MM.1S (cell line): Measurements from ENCODE around the gene PPP2CA.

Experiments used
- DNase-seq: peaks from one replicate; pipeline ENCODE4 v3.0.0-alpha.2; 2015
- H2AFZ ChIP-seq: fragments of 300-600 bp; sonication (generic); 2 replicates; pipeline ENCODE4 v1.6.0; 2016; ENCODE audit warnings: antibody characterized with exemption, low read length
- H3F3A ChIP-seq: fragments of 300-600 bp; sonication (generic); 2 replicates; pipeline ENCODE4 v1.6.1; 2016; ENCODE audit warnings: mild to moderate bottlenecking, antibody characterized with exemption, low read length, moderate library complexity, mixed read lengths; ENCODE audit not compliant: insufficient read depth
- H3K27ac ChIP-seq: fragments of 300-600 bp; sonication (generic); 2 replicates; pipeline ENCODE4 v1.5.1; 2016; ENCODE audit warnings: mild to moderate bottlenecking, low read length
- H3K27me3 ChIP-seq: fragments of 300-600 bp; sonication (generic); replicated peaks from 2 replicates; pipeline ENCODE4 v1.6.0; 2016; ENCODE audit warnings: low read length; ENCODE audit not compliant: insufficient read depth
- H3K36me3 ChIP-seq: fragments of 300-600 bp; sonication (generic); replicated peaks from 2 replicates; pipeline ENCODE4 v1.6.1; 2016; ENCODE audit warnings: mild to moderate bottlenecking, low read length, mixed read lengths; ENCODE audit not compliant: insufficient read depth
- H3K4me1 ChIP-seq: fragments of 300-600 bp; sonication (generic); 2 replicates; pipeline ENCODE4 v1.6.1; 2016; ENCODE audit warnings: low read length, mixed read lengths
- H3K4me2 ChIP-seq: fragments of 300-600 bp; sonication (generic); 2 replicates; pipeline ENCODE4 v1.6.0; 2016; ENCODE audit warnings: low read depth, low read length
- H3K4me3 ChIP-seq: fragments of 300-600 bp; sonication (generic); 2 replicates; pipeline ENCODE4 v1.5.1; 2016; ENCODE audit warnings: low read length, mixed read lengths
- H3K79me2 ChIP-seq: fragments of 300-600 bp; sonication (generic); 2 replicates; pipeline ENCODE4 v1.6.1; 2016; ENCODE audit warnings: mixed run types, low read length, mixed read lengths
- H3K9ac ChIP-seq: fragments of 300-600 bp; sonication (generic); 2 replicates; pipeline ENCODE4 v1.6.1; 2016; ENCODE audit warnings: low read length, mixed read lengths
- H3K9me2 ChIP-seq: fragments of 300-600 bp; sonication (generic); replicated peaks from 2 replicates; pipeline ENCODE4 v1.6.1; 2016; ENCODE audit warnings: mild to moderate bottlenecking, low read length, mixed read lengths; ENCODE audit not compliant: insufficient read depth
- H3K9me3 ChIP-seq: fragments of 300-600 bp; sonication (generic); replicated peaks from 2 replicates; pipeline ENCODE4 v1.6.1; 2016; ENCODE audit warnings: mild to moderate bottlenecking, low read length, mixed read lengths; ENCODE audit not compliant: insufficient read depth
- H4K20me1 ChIP-seq: fragments of 300-600 bp; sonication (generic); 2 replicates; pipeline ENCODE4 v1.6.1; 2016; ENCODE audit warnings: mild to moderate bottlenecking, low read length, moderate library complexity, mixed read lengths; ENCODE audit not compliant: insufficient read depth
- EZH2 ChIP-seq: fragments of 300-600 bp; sonication (generic); optimal IDR thresholded peaks from 2 replicates; pipeline ENCODE3; 2017; ENCODE audit warnings: low read depth, mild to moderate bottlenecking, antibody characterized with exemption, low read length, mixed read lengths
- EZH2phosphoT487 ChIP-seq: fragments of 300-600 bp; sonication (generic); IDR thresholded peaks from 2 replicates; pipeline ENCODE4 v1.6.1; 2018; ENCODE audit warnings: antibody characterized with exemption, low read length
- TF ChIP-seq, protein P1 (sequence below): fragments of 300-600 bp; sonication (generic); IDR thresholded peaks from 2 replicates; pipeline ENCODE4 v1.5.1; 2016; ENCODE audit warnings: antibody characterized with exemption, low read length, mixed read lengths

Gene PPP2CA

DNA sequence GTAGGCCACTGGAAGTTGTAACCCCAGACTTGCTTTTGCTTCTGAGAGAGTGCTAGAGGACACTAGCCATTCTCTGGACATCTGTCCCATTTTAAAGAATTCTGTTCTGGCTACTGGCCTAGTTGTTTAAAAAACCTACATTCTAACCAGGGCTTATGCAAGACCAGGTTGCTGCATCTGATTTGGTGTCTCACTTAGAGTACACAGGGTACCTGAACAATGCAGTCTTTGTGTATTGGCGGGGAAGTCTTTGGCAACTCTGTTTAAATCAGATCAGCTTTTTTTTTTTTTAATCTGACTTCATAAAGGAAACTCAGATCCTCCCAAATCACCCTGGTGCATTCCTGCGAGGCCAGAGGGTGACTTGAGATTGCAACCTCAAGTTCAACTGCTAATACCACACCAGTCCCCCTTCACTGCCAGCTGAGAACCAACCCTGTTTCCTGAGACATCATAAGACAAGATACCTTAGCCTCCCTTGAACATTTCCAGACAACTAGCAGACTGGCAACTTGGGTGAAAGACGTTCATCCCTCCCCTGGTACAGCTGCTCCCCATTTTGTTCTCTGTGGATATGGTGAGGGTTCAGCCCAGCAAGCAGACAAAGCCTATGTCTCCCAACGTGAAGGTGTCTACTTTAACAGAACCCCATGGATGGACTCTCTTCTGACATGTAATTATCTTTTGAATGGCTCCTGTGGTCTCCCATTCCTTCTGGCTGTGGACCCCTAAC, 76.1 kb downstream of the PPP2CA start:
- no peak overlapping the region for H2AFZ ChIP-seq

DNA sequence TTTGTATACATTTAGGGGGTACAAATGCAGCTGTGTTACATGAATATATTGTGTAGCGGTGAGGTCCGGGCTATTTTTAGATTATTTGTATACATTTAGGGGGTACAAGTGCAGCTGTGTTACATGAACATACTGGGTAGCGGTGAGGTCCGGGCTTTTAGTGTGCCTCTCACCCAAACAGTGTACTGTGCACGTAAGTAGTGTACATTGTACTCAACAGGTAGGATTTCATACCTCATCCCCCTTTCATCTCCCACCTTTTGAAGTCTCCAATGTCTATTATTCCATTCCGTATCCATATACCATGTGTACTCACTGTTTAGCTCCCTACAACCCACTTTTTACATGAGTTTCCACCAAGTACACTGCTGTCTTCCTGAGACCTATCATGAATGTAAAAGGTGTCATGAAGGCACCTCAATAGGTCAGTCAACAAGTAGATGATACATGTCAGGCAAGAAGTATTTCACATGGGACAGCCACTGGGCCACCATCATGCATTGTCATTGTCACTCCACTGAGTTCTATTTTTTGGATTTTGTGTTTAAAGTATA, 76.8 kb downstream of the PPP2CA start:
- H3K4me3 ChIP-seq, result no peak overlapping the region
- no peak for DNase-seq
- H3K9ac ChIP-seq, result no peak overlapping the region
- no peaks in the 10 kb centered on the region; the same call in 1 of the 2 replicates for H4K20me1 ChIP-seq
- H3F3A ChIP-seq, result peaks cover 7% of the 10 kb centered on the region; the same call in 1 of the 2 replicates
- H3K27me3 ChIP-seq, result no peaks in the 10 kb centered on the region
- no peak overlapping the region for H3K27ac ChIP-seq
- no peaks in the 10 kb centered on the region for H3K9me2 ChIP-seq
- H3K4me1 ChIP-seq, result no peaks in the 10 kb centered on the region
- TF ChIP-seq, protein P1, sequence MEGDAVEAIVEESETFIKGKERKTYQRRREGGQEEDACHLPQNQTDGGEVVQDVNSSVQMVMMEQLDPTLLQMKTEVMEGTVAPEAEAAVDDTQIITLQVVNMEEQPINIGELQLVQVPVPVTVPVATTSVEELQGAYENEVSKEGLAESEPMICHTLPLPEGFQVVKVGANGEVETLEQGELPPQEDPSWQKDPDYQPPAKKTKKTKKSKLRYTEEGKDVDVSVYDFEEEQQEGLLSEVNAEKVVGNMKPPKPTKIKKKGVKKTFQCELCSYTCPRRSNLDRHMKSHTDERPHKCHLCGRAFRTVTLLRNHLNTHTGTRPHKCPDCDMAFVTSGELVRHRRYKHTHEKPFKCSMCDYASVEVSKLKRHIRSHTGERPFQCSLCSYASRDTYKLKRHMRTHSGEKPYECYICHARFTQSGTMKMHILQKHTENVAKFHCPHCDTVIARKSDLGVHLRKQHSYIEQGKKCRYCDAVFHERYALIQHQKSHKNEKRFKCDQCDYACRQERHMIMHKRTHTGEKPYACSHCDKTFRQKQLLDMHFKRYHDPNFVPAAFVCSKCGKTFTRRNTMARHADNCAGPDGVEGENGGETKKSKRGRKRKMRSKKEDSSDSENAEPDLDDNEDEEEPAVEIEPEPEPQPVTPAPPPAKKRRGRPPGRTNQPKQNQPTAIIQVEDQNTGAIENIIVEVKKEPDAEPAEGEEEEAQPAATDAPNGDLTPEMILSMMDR, result no peak
- no peak for TF ChIP-seq EZH2phosphoT487
- TF ChIP-seq EZH2, result no peak
- no peak overlapping the region for H3K4me2 ChIP-seq
- peaks cover 15% of the 10 kb centered on the region; the same call in 1 of the 2 replicates for H3K79me2 ChIP-seq
- H3K36me3 ChIP-seq, result 0 out of 2 replicates have a peak, but pooled peaks cover 13% of the 10 kb centered on the region
- no peak overlapping the region for H2AFZ ChIP-seq
- H3K9me3 ChIP-seq, result no peaks in the 10 kb centered on the region

More for the DNA sequence above, 76.1 kb downstream of the PPP2CA start:
- H3K9ac ChIP-seq, result no peak overlapping the region
- peaks cover 7% of the 10 kb centered on the region; the same call in 1 of the 2 replicates for H3F3A ChIP-seq
- H3K9me2 ChIP-seq, result no peaks in the 10 kb centered on the region
- H3K4me2 ChIP-seq, result no peak overlapping the region
- H3K36me3 ChIP-seq, result 0 out of 2 replicates have a peak, but pooled peaks cover 14% of the 10 kb centered on the region
- TF ChIP-seq EZH2phosphoT487, result no peak
- TF ChIP-seq, protein P1, result no peak
- no peak for TF ChIP-seq EZH2
- no peaks in the 10 kb centered on the region for H3K27me3 ChIP-seq
- no peaks in the 10 kb centered on the region; the same call in 1 of the 2 replicates for H4K20me1 ChIP-seq
- no peaks in the 10 kb centered on the region for H3K9me3 ChIP-seq
- peaks cover 15% of the 10 kb centered on the region; the same call in 1 of the 2 replicates for H3K79me2 ChIP-seq
- no peak overlapping the region for H3K4me3 ChIP-seq
- no peak overlapping the region for H3K27ac ChIP-seq
- H3K4me1 ChIP-seq, result no peaks in the 10 kb centered on the region
- no peak for DNase-seq

GRCh38 chr5:134148316-134148715, 77.6 kb downstream of the PPP2CA start:
- H3K9ac ChIP-seq, result no peak overlapping the region
- H3K9me3 ChIP-seq, result no peaks in the 10 kb centered on the region
- 0 out of 2 replicates have a peak, but pooled peaks cover 13% of the 10 kb centered on the region for H3K36me3 ChIP-seq
- no peaks in the 10 kb centered on the region for H3K27me3 ChIP-seq
- TF ChIP-seq, protein P1, result no peak
- TF ChIP-seq EZH2phosphoT487 (no peak), EZH2 (no peak)
- no peak overlapping the region for H3K4me2 ChIP-seq
- peaks cover 7% of the 10 kb centered on the region; the same call in 1 of the 2 replicates for H3F3A ChIP-seq
- H3K4me1 ChIP-seq, result no peaks in the 10 kb centered on the region
- no peak overlapping the region for H3K27ac ChIP-seq
- H3K9me2 ChIP-seq, result no peaks in the 10 kb centered on the region
- H4K20me1 ChIP-seq, result no peaks in the 10 kb centered on the region; the same call in 1 of the 2 replicates
- DNase-seq, result no peak
- no peak overlapping the region for H2AFZ ChIP-seq
- peaks cover 15% of the 10 kb centered on the region; the same call in 1 of the 2 replicates for H3K79me2 ChIP-seq
- H3K4me3 ChIP-seq, result no peak overlapping the region
